Natural killer cell (primary cell): ENCODE measurements around the gene NHSL2. TPM values are rescaled to one million over a fixed set of nuclear protein-coding genes. Genes with fewer than 3 reads are reported as not detected.

Experiments
- ATAC-seq, 3 donors: fragments of 150-1000 bp in 2 of 3; fragments of 200-7000 bp in 1 of 3; cut with Tn5 transposase; 1 replicate in 1 of 3; 2 replicates in 2 of 3; pipeline ENCODE4 v1.10.0; 2021; ENCODE audit warnings: mild to moderate bottlenecking in 2 of 3, moderate library complexity in 2 of 3
- DNase-seq, 2 donors: peaks; one replicate each; pipeline versions ENCODE4 v3.0.0 to v3.0.0-alpha.2; 2013 to 2021; ENCODE audit warnings: mixed read lengths in 1 of 2
- H3K27ac ChIP-seq: one replicate; pipeline ENCODE4 v1.5.1; 2013; ENCODE audit warnings: mild to moderate bottlenecking, low read length
- H3K27me3 ChIP-seq: one replicate; pipeline ENCODE4 v1.6.1; 2013; ENCODE audit warnings: low read length; ENCODE audit not compliant: control insufficient read depth, insufficient read depth
- H3K36me3 ChIP-seq: one replicate; pipeline ENCODE4 v1.6.1; 2013; ENCODE audit warnings: low read length; ENCODE audit not compliant: control insufficient read depth, insufficient read depth
- H3K4me1 ChIP-seq: one replicate; pipeline ENCODE4 v1.6.1; 2013; ENCODE audit warnings: low read length; ENCODE audit not compliant: control insufficient read depth, insufficient read depth
- H3K4me3 ChIP-seq: one replicate; pipeline ENCODE4 v1.5.1; 2013; ENCODE audit warnings: low read length
- H3K9me3 ChIP-seq: one replicate; pipeline ENCODE4 v1.6.1; 2013; ENCODE audit warnings: low read length; ENCODE audit not compliant: control insufficient read depth, insufficient read depth
- H3K27ac Mint-ChIP-seq, 2 donors: one replicate each; pipeline ENCODE4 v1.8.0; 2022; ENCODE audit warnings: mild to moderate bottlenecking in 2 of 2, mixed read lengths in 2 of 2, moderate library complexity in 1 of 2
- H3K27me3 Mint-ChIP-seq, 2 donors: one replicate each; pipeline ENCODE4 v1.8.0; 2022; ENCODE audit warnings: low read depth in 2 of 2, mixed read lengths in 2 of 2
- H3K36me3 Mint-ChIP-seq: one replicate; pipeline ENCODE4 v1.8.0; 2022; ENCODE audit warnings: mixed read lengths
- H3K4me1 Mint-ChIP-seq, 2 donors: one replicate each; pipeline ENCODE4 v1.8.0; 2022; ENCODE audit warnings: mixed read lengths in 2 of 2
- H3K4me3 Mint-ChIP-seq: one replicate; pipeline ENCODE4 v1.8.0; 2022; ENCODE audit warnings: mild to moderate bottlenecking, moderate library complexity, mixed read lengths
- H3K9me3 Mint-ChIP-seq, 2 donors: one replicate each; pipeline ENCODE4 v1.8.0; 2022; ENCODE audit warnings: mixed read lengths in 2 of 2
- WGBS: methylation state at CpG from one replicate; pipeline ENCODE4 v1.1.7; 2013; ENCODE audit warnings: missing lambda C conversion rate; ENCODE audit not compliant: insufficient coverage; 5-methylcytosine and 5-hydroxymethylcytosine counted together
- intact Hi-C: fragments of 100-400 bp; cut with micrococcal nuclease; formaldehyde crosslinking; loops from one replicate; pipeline ENCODE4 v1.14.2; 2022
- total RNA-seq, 4 donors: library from RNA; stranded (reverse); fragments of 120-200 nt in 1 of 4; gene quantifications; one replicate each; pipeline versions ENCODE4 v1.2.3 to v1.2.4, GENCODE V29; 2013 to 2022
- TF ChIP-seq, protein P1 (sequence below): fragments of 200-600 bp; IDR thresholded peaks from one replicate; pipeline ENCODE4 v1.8.0; 2022; ENCODE audit warnings: antibody characterized with exemption

Gene NHSL2
- total RNA-seq, 3 donors from 2014 or later (not counting 1 experiment from before 2014, with no cell fraction given): 15.0 to 32.5 (median 30.8) TPM

DNA sequence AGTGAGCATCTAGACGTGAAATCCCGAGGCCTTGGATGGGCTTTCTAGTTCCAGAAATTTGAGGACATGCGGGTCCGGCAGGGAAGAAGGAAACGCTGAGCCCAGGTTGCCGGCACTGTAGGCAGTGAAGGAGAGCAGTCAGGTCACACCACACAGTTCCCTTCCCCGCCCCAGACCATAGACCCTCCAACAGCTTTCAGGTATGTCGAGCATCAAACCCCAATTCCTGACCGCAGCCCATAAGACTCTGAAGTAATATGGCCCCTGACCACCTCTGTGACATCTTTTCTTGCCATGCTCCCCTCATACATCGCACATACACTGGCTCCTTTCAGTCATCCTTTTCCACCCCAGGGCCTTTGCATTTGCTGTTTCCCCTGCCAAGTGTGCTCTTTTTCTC, 198.0 kb downstream of the NHSL2 start:
- DNase-seq (no peak), ATAC-seq (no peak)
- Mint-ChIP-seq H3K27ac (peak overlapping the region; percentile 68 to 82), H3K36me3 (no peaks in the 10 kb centered on the region), H3K27me3 (peaks cover 3 to 16% of the 10 kb centered on the region in 2 donors), H3K4me3 (no peak overlapping the region), H3K9me3 (no peaks in the 10 kb centered on the region), H3K4me1 (peaks cover 31 to 47% of the 10 kb centered on the region in 2 donors)
- Histone ChIP-seq H3K27ac (no peak overlapping the region), H3K4me3 (no peak overlapping the region), H3K4me1 (peaks cover 71% of the 10 kb centered on the region), H3K9me3 (no peaks in the 10 kb centered on the region), H3K36me3 (peaks cover 7% of the 10 kb centered on the region), H3K27me3 (no peaks in the 10 kb centered on the region)
- intact Hi-C loops: no loop called here
- TF ChIP-seq, protein P1, sequence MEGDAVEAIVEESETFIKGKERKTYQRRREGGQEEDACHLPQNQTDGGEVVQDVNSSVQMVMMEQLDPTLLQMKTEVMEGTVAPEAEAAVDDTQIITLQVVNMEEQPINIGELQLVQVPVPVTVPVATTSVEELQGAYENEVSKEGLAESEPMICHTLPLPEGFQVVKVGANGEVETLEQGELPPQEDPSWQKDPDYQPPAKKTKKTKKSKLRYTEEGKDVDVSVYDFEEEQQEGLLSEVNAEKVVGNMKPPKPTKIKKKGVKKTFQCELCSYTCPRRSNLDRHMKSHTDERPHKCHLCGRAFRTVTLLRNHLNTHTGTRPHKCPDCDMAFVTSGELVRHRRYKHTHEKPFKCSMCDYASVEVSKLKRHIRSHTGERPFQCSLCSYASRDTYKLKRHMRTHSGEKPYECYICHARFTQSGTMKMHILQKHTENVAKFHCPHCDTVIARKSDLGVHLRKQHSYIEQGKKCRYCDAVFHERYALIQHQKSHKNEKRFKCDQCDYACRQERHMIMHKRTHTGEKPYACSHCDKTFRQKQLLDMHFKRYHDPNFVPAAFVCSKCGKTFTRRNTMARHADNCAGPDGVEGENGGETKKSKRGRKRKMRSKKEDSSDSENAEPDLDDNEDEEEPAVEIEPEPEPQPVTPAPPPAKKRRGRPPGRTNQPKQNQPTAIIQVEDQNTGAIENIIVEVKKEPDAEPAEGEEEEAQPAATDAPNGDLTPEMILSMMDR: no peak
- over 99% methylated on average over 8 of the region's 10 CpGs for WGBS

DNA sequence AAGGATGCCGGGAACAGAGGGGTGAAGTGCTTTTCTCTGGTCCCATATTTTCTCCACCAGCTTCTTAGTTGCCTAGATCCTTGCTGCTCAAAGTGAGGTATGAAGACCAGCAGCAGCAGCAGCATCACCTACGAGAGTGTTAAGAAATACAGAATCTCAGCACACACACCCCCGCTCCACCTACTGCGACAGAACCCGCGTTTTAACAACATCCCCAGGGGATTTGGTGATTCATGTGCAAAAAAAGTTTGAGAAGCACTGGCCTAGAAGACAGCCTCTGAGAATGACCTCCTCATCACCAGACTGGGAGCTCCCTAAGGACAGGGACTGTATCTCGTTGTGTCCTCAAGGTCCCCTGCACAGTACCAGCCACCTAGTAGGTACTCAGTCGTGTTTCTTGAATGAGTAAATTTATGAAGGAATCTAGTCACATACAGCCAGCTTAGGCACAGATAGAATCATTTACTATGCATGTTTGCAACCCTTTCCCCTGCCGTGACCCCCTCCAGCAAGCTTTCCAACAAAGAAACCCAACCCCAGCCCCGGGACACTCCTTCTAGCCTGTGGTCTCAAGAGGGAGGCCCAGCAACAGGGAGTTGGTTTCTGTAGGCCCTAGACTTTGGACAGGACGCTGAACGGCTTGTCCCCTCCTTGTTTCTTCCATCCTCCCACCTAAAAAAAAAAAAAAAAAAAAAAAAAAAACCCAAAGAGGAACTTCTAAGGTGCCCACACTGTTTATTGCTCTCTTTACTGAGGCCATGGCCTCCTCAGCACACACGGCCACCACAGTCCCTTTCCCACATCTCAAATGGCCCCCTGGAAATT, 199.6 kb downstream of the NHSL2 start:
- peaks cover 65% of the 10 kb centered on the region for H3K4me1 ChIP-seq

DNA sequence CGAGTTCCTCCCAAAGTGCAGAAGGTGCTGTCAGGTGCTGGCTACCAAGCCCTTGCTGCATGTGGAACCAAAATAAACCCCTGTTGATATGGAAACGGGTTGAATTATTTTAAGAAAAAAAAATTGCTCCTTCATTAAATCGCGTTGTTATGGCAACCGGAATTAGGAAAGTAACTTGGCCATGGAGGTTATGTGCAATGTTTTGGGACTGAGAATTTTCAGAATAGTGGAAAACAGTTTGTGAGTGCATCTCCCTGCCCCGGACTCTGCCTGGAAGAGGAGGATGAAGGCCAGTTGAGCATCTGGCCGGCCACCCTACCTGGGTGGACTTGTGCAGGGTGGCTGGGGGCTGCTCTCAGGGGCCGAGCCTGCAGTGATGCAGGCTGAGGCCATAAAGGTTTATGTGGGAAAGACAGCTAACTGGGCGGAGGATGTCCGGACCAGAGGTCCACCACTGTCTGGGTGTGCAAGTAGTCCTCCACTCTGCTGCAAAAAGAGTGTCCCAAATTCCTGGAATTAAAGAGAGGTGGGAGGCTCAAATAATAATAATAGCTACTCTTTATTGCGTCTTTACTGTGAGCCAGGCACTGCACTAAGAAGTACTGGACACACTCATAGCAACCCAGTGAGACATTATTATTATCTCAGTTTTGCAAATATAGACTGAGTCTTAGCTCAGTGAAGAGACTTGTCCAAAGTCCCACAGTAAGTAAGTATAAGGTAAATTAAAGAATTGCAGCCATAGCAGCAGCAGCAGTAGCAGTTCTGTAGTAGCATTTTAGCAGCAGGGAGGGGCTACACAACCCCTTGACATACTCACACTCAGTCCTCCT, 200.4 kb downstream of the NHSL2 start:
- no peak overlapping the region for H3K27ac ChIP-seq
- peaks cover 29 to 35% of the 10 kb centered on the region in 2 donors for H3K4me1 Mint-ChIP-seq
- 87% methylated on average over 10 of the region's 11 CpGs for WGBS
- H3K36me3 ChIP-seq: peaks cover 7% of the 10 kb centered on the region
- no peak overlapping the region for H3K4me3 ChIP-seq
- DNase-seq (no peak), ATAC-seq (no peak)
- no peaks in the 10 kb centered on the region for H3K9me3 Mint-ChIP-seq
- H3K9me3 ChIP-seq: no peaks in the 10 kb centered on the region
- intact Hi-C loops: no loop called here
- H3K27me3 Mint-ChIP-seq: peaks cover 3 to 16% of the 10 kb centered on the region in 2 donors
- no peak overlapping the region for H3K4me3 Mint-ChIP-seq
- H3K4me1 ChIP-seq: peaks cover 56% of the 10 kb centered on the region
- no peaks in the 10 kb centered on the region for H3K27me3 ChIP-seq
- no peaks in the 10 kb centered on the region for H3K36me3 Mint-ChIP-seq
- H3K27ac Mint-ChIP-seq: peak overlapping the region in 1 of 2 donors; percentile 16
- TF ChIP-seq, protein P1: no peak

More for the DNA sequence above, 199.6 kb downstream of the NHSL2 start:
- Mint-ChIP-seq H3K9me3 (no peaks in the 10 kb centered on the region), H3K4me1 (peaks cover 29 to 42% of the 10 kb centered on the region in 2 donors), H3K27ac (no peak overlapping the region), H3K36me3 (no peaks in the 10 kb centered on the region), H3K4me3 (no peak overlapping the region), H3K27me3 (peaks cover 3 to 16% of the 10 kb centered on the region in 2 donors)
- Histone ChIP-seq H3K9me3 (no peaks in the 10 kb centered on the region), H3K27me3 (no peaks in the 10 kb centered on the region), H3K27ac (no peak overlapping the region), H3K4me3 (no peak overlapping the region), H3K36me3 (peaks cover 7% of the 10 kb centered on the region)
- TF ChIP-seq, protein P1: no peak
- ATAC-seq (no peak), DNase-seq (no peak)
- 61% methylated on average over 5 of the region's 13 CpGs for WGBS
- intact Hi-C loops: no loop called here
